Caco-2 (cell line): ENCODE measurements around the gene SPEM2. TPM values are rescaled to one million over a fixed set of nuclear protein-coding genes. Genes with fewer than 3 reads are reported as not detected.

Source experiments
- BruUV-seq: library from RNA; stranded (reverse); fragments of 400-500 nt; replicated peaks from 2 replicates; lab custom pipeline; 2021; lab: Mats Ljungman, UMichigan
- CTCF ChIA-PET: fragments of 300-600 bp; sonication (Branson Sonifier 250); formaldehyde crosslinking; loops from one replicate; lab custom pipeline; 2022; ENCODE audit warnings: antibody characterized with exemption; lab: Charles Lee
- POLR2A ChIA-PET: fragments of 300-600 bp; sonication (Branson Sonifier 250); formaldehyde crosslinking; loops from one replicate; lab custom pipeline; 2022; ENCODE audit warnings: antibody characterized with exemption; lab: Charles Lee
- DNase-seq, 2 experiments: peaks; one replicate each; pipeline versions ENCODE4 v3.0.0 to v3.0.0-alpha.2; 2020 to 2022
- H3K27me3 ChIP-seq: replicated peaks from 2 replicates; pipeline ENCODE4 v1.6.0; 2011; ENCODE audit warnings: low read length; ENCODE audit not compliant: control insufficient read depth, insufficient read depth
- H3K36me3 ChIP-seq: 2 replicates; pipeline ENCODE4 v1.5.1; 2011; ENCODE audit warnings: low read length; ENCODE audit not compliant: control insufficient read depth, insufficient read depth
- H3K4me1 ChIP-seq: fragments of 250-450 bp; sonication (Bioruptor Pico); 2 replicates; pipeline ENCODE4 v1.5.1; 2020; ENCODE audit warnings: mild to moderate bottlenecking
- H3K4me3 ChIP-seq: 2 replicates; pipeline ENCODE4 v1.5.1; 2011; ENCODE audit warnings: low read depth, mild to moderate bottlenecking, control low read depth, low read length
- H3K9me3 ChIP-seq: fragments of 250-450 bp; sonication (Bioruptor Pico); 2 replicates; pipeline ENCODE4 v1.5.1; 2020; ENCODE audit warnings: mild to moderate bottlenecking, moderate library complexity
- H3K27ac Mint-ChIP-seq: one replicate; pipeline ENCODE4 v1.8.0; 2022; ENCODE audit warnings: mixed read lengths; ENCODE audit not compliant: unreplicated experiment
- H3K27me3 Mint-ChIP-seq: one replicate; pipeline ENCODE4 v1.8.0; 2022; ENCODE audit warnings: mixed read lengths; ENCODE audit not compliant: insufficient read depth, unreplicated experiment
- H3K36me3 Mint-ChIP-seq: one replicate; pipeline ENCODE4 v1.8.0; 2022; ENCODE audit warnings: mild to moderate bottlenecking, mixed read lengths; ENCODE audit not compliant: insufficient read depth, unreplicated experiment
- H3K4me1 Mint-ChIP-seq: one replicate; pipeline ENCODE4 v1.8.0; 2022; ENCODE audit warnings: low read depth, mixed read lengths; ENCODE audit not compliant: unreplicated experiment
- H3K4me3 Mint-ChIP-seq: one replicate; pipeline ENCODE4 v1.8.0; 2022; ENCODE audit warnings: mild to moderate bottlenecking, moderate library complexity, mixed read lengths; ENCODE audit not compliant: unreplicated experiment
- H3K9me3 Mint-ChIP-seq: one replicate; pipeline ENCODE4 v1.8.0; 2022; ENCODE audit warnings: mixed read lengths; ENCODE audit not compliant: unreplicated experiment
- CTCF ChIP-seq, 2 experiments: fragments of 200-600 bp in 1 of 2; IDR thresholded peaks; 1 replicate in 1 of 2; 2 replicates in 1 of 2; pipeline versions ENCODE4 v1.5.1 to v1.8.0; 2011 to 2022; ENCODE audit warnings: antibody characterized with exemption in 1 of 2, control low read depth in 1 of 2, inconsistent platforms in 1 of 2, low read depth in 1 of 2, low read length in 1 of 2, mild to moderate bottlenecking in 1 of 2, moderate library complexity in 1 of 2; ENCODE audit not compliant: insufficient read depth in 1 of 2, severe bottlenecking in 1 of 2, unreplicated experiment in 1 of 2
- intact Hi-C: fragments of 100-400 bp; cut with micrococcal nuclease; formaldehyde crosslinking; loops from one replicate; pipeline ENCODE4 v1.10.0; 2022; ENCODE audit not compliant: unreplicated experiment
- total RNA-seq: library from RNA; stranded (reverse); gene quantifications from 2 replicates; pipeline ENCODE4 v1.2.3, GENCODE V29; 2022

The SPEM2 gene
- total RNA-seq, 1 experiment from 2014 or later, result not detected

DNA sequence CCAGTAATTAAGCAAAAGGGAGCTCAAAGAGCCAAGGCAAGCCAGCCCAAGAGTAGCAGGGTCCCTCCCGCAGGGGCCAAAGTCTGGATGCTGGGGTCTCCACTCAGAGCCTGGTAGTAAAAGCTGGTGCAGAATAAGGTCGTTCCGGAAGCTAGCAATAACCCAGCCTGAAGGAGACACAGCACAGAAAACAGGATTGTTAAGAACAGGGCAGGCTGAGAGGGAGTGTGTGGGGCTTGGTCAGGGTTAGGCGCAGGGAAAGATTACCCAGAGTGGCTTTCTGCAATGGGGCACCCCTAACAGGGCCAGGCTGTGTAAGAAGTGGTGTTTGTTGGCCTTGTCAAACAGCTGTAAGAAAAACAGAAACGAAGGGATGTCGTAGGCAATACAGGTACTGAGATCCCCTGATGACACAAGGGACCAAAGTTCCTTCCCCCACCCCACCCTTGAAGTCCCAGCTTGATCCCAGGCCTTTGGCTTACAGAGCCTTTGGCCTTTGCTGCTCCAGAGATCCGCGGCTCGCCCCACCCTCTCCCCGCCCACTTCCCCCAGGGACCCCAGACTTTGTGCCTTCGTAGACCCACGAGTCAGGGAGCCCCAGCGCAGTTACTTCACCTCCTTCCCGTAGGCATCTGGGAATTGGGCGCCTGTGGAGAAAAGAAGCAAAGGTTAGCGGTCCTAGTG lies 22.2 kb upstream of the SPEM2 start:
- POLR2A ChIA-PET, result interaction anchor here (1.0 to 2.4 kb wide), 5 partner anchors 9 to 171 kb away, joined by 5 to 38 read pairs (median 11); partner anchors contain the start of genes NEURL4, PLSCR3, TMEM102 and TNK1
- TF ChIP-seq CTCF (IDR thresholded peaks at IDR 0.05; ENCODE audit: insufficient read depth in 1 of 2, low read depth in 1 of 2, low read length in 1 of 2, severe bottlenecking in 1 of 2, unreplicated experiment in 1 of 2), result no peak
- peak overlapping the region; percentile 76 for H3K27ac Mint-ChIP-seq
- H3K27me3 ChIP-seq, result no peaks in the 10 kb centered on the region
- peak overlapping the region; percentile 40 for H3K4me3 ChIP-seq
- H3K36me3 Mint-ChIP-seq, result peaks cover 6% of the 10 kb centered on the region
- BruUV-seq, result TSS peak; percentile 82
- no peaks in the 10 kb centered on the region for H3K9me3 Mint-ChIP-seq
- intact Hi-C loops, result no loop called here
- H3K9me3 ChIP-seq, result no peaks in the 10 kb centered on the region
- DNase-seq, result peak; percentile 34 to 74
- H3K27me3 Mint-ChIP-seq, result no peaks in the 10 kb centered on the region
- CTCF ChIA-PET, result interaction anchor here (1.2 to 1.8 kb wide), 3 partner anchors 9 to 157 kb away, joined by 6 to 15 read pairs (median 6); partner anchors contain the start of genes PLSCR3 and TMEM102
- H3K4me1 Mint-ChIP-seq, result peaks cover 8% of the 10 kb centered on the region
- peak overlapping the region; percentile 76 for H3K4me3 Mint-ChIP-seq
- no peaks in the 10 kb centered on the region for H3K36me3 ChIP-seq
- no peaks in the 10 kb centered on the region for H3K4me1 ChIP-seq

GRCh38 chr17:7403727-7403976 lies 21.8 kb upstream of the SPEM2 start:
- Mint-ChIP-seq H3K36me3 (peaks cover 6% of the 10 kb centered on the region), H3K4me3 (peak overlapping the region; percentile 76), H3K9me3 (no peaks in the 10 kb centered on the region), H3K27ac (peak overlapping the region; percentile 76), H3K4me1 (peaks cover 8% of the 10 kb centered on the region), H3K27me3 (no peaks in the 10 kb centered on the region)
- DNase-seq, result no peak
- no peaks in the 10 kb centered on the region for H3K36me3 ChIP-seq
- ChIA-PET CTCF (interaction anchor here (0.6 to 1.8 kb wide), 7 partner anchors 9 to 313 kb away, joined by 3 to 15 read pairs (median 6); partner anchors contain the start of genes DNAH2, NEURL4, PLSCR3 and TMEM102), POLR2A (interaction anchor here (0.5 to 2.4 kb wide), 9 partner anchors 10 to 433 kb away, joined by 3 to 38 read pairs (median 5); partner anchors contain the start of genes NEURL4, PLSCR3, POLR2A and TMEM102)
- H3K4me3 ChIP-seq, result peak overlapping the region; percentile 40
- H3K4me1 ChIP-seq, result no peaks in the 10 kb centered on the region
- intact Hi-C loops, result no loop called here
- TF ChIP-seq CTCF (IDR thresholded peaks at IDR 0.05; ENCODE audit: insufficient read depth in 1 of 2, low read depth in 1 of 2, low read length in 1 of 2, severe bottlenecking in 1 of 2, unreplicated experiment in 1 of 2), result no peak
- H3K9me3 ChIP-seq, result no peaks in the 10 kb centered on the region
- no peaks in the 10 kb centered on the region for H3K27me3 ChIP-seq
- no TSS peak for BruUV-seq

- intact Hi-C loops, result loop anchor here (1.0 to 2.0 kb wide), 3 partner anchors 24 to 53 kb away; partner anchors contain the start of gene TMEM102
- POLR2A ChIA-PET, result interaction anchor here (0.5 to 2.4 kb wide), 12 partner anchors 10 to 433 kb away, joined by 3 to 38 read pairs (median 4); partner anchors contain the start of genes MPDU1, NEURL4, PLSCR3 and POLR2A
- peaks cover 6% of the 10 kb centered on the region for H3K36me3 Mint-ChIP-seq
Observed at GRCh38 chr17:7403977-7404736, 21.3 kb upstream of the SPEM2 start, which contains the start of gene TMEM256. TSS of gene TMEM256 (minus strand) at chr17:7404097. CDS start at chr17:7404084, 13 bp downstream.

More at GRCh38 chr17:7403977-7404736, 21.3 kb upstream of the SPEM2 start, which contains the start of gene TMEM256:
- CTCF ChIA-PET, result interaction anchor here (0.6 to 1.8 kb wide), 7 partner anchors 10 to 313 kb away, joined by 3 to 15 read pairs (median 6); partner anchors contain the start of genes DNAH2, NEURL4, PLSCR3 and TMEM102
- no peak for TF ChIP-seq CTCF (IDR thresholded peaks at IDR 0.05; ENCODE audit: insufficient read depth in 1 of 2, low read depth in 1 of 2, low read length in 1 of 2, severe bottlenecking in 1 of 2, unreplicated experiment in 1 of 2)
- Mint-ChIP-seq H3K4me1 (peaks cover 8% of the 10 kb centered on the region), H3K9me3 (no peaks in the 10 kb centered on the region), H3K27me3 (no peaks in the 10 kb centered on the region), H3K4me3 (peak within 1 kb of the TSS; percentile 76), H3K27ac (peak within 1 kb of the TSS; percentile 76)
- Histone ChIP-seq H3K4me1 (no peaks in the 10 kb centered on the region), H3K27me3 (no peaks in the 10 kb centered on the region), H3K36me3 (no peaks in the 10 kb centered on the region), H3K9me3 (no peaks in the 10 kb centered on the region), H3K4me3 (peak within 1 kb of the TSS; percentile 53)
- DNase-seq, result peak; percentile 93 to 96
- no TSS peak for BruUV-seq
